ENCODE data around the gene CMTR1.

DNA sequence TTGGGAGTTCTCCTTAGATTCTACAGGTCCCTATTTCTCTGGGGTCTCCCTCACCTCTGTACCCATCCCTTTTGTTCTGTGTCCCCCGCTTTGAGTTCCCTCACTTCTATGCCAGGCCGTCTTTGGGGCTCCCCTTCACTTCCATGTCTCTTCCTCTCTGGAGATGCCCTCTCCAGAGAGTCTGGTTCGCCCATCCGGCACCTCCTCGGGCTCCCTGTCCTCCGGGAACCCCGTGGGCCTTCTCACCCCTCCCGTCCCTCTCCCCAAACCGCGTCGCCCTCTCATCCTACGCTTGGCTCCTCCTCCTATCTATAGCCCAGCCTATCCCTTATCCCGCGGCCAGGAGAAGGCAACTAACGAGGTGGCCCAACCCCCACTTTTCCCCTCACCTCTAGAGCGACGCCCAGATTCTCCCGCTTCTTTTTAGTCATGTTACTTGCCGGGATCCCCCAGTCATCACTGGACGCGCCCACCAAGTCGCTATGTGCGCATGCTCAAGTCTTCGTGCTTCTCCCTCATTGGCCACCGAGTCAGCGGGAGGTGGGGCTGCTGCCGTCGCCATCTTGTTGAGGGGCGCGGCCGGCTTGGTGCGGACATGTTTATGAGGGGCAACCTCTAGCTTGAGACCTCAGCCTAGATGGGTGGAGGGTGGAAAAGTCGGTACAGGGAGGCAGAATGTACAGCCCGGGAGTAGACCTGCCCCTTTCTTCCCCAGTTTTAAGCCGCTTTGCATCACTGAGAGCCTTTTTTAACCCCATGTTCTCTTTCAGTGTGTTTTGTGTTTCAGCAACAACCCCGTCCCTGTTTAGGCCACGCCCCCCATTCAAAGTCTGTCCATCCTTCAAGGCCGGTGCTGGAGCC lies 66.6 kb downstream of the CMTR1 start, which contains the start of gene CCDC167:
- TF ChIP-seq, protein P1, sequence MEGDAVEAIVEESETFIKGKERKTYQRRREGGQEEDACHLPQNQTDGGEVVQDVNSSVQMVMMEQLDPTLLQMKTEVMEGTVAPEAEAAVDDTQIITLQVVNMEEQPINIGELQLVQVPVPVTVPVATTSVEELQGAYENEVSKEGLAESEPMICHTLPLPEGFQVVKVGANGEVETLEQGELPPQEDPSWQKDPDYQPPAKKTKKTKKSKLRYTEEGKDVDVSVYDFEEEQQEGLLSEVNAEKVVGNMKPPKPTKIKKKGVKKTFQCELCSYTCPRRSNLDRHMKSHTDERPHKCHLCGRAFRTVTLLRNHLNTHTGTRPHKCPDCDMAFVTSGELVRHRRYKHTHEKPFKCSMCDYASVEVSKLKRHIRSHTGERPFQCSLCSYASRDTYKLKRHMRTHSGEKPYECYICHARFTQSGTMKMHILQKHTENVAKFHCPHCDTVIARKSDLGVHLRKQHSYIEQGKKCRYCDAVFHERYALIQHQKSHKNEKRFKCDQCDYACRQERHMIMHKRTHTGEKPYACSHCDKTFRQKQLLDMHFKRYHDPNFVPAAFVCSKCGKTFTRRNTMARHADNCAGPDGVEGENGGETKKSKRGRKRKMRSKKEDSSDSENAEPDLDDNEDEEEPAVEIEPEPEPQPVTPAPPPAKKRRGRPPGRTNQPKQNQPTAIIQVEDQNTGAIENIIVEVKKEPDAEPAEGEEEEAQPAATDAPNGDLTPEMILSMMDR (IDR thresholded peaks at IDR 0.05), result no peak
- TF ChIP-seq SIN3A (IDR thresholded peaks at IDR 0.05; ENCODE audit: borderline replicate concordance, insufficient read depth, low read depth, low read length) (no peak), POLR2AphosphoS5 (IDR thresholded peaks at IDR 0.05; ENCODE audit: low read depth, low read length) (peak; percentile 70)

All from Panc1 (cell line).